ENCODE results near the gene EED. TPM values are rescaled to one million over a fixed set of nuclear protein-coding genes. Genes with fewer than 3 reads are reported as not detected.

EED gene
- total and polyA plus RNA-seq, 9 donors = 14.3 to 24.9 (median 20.0) TPM

DNA sequence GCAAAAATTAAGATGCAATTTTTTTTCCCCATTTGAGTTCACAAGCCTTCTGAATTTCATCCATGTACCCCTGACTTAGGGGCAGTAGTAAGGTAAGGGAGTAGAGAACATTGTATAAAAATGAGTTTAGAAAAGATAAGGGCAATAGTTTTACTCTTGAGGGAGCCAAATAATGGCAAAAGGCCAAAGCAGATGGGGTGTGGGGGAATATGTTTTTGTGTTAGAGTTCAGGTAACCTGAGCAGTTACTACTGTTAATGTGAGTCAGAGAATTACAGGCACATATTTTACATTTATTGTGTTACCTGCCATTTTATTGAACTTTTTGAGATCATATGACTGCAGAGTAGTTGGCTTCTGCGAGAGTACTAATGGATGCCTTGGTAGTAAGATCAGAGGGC is 3.1 kb downstream of the EED start:
- no peak overlapping the region for H3K4me3 ChIP-seq (ENCODE audit: low read length)
- peaks cover 2% of the 10 kb centered on the region for H3K4me1 ChIP-seq (ENCODE audit: control insufficient read depth, insufficient read depth, low read length)
- H3K27ac ChIP-seq (ENCODE audit: low read length) = no peak overlapping the region
- no peaks in the 10 kb centered on the region for H3K9me3 ChIP-seq (replicated peaks; ENCODE audit: control insufficient read depth, low read depth, low read length)
- H3K36me3 ChIP-seq (ENCODE audit: control insufficient read depth, insufficient read depth, low read length) = no peaks in the 10 kb centered on the region
- no peaks in the 10 kb centered on the region for H3K27me3 ChIP-seq (ENCODE audit: control insufficient read depth, insufficient read depth, low read length)
- DNase-seq = no peak
- WGBS (ENCODE audit: insufficient coverage) = no CpG with 5 or more reads among the region's 1 CpG

GRCh38 chr11:86248609-86249008 is 4.1 kb downstream of the EED start:
- Histone ChIP-seq H3K9me3 (replicated peaks; ENCODE audit: control insufficient read depth, low read depth, low read length) (no peaks in the 10 kb centered on the region), H3K27me3 (ENCODE audit: control insufficient read depth, insufficient read depth, low read length) (no peaks in the 10 kb centered on the region), H3K4me3 (ENCODE audit: low read length) (no peak overlapping the region), H3K27ac (ENCODE audit: low read length) (no peak overlapping the region), H3K4me1 (ENCODE audit: control insufficient read depth, insufficient read depth, low read length) (peaks cover 2% of the 10 kb centered on the region), H3K36me3 (ENCODE audit: control insufficient read depth, insufficient read depth, low read length) (no peaks in the 10 kb centered on the region)
- 83% methylated on average over 3 of the region's 4 CpGs for WGBS (ENCODE audit: insufficient coverage)
- no peak for DNase-seq

GRCh38 chr11:86249307-86250098 is 5.0 kb downstream of the EED start:
- Histone ChIP-seq H3K36me3 (ENCODE audit: control insufficient read depth, insufficient read depth, low read length) (no peaks in the 10 kb centered on the region), H3K4me1 (ENCODE audit: control insufficient read depth, insufficient read depth, low read length) (no peaks in the 10 kb centered on the region), H3K27me3 (ENCODE audit: control insufficient read depth, insufficient read depth, low read length) (no peaks in the 10 kb centered on the region), H3K4me3 (ENCODE audit: low read length) (no peak overlapping the region), H3K27ac (ENCODE audit: low read length) (no peak overlapping the region), H3K9me3 (replicated peaks; ENCODE audit: control insufficient read depth, low read depth, low read length) (no peaks in the 10 kb centered on the region)
- WGBS (ENCODE audit: insufficient coverage) = no CpG with 5 or more reads among the region's 3 CpGs
- no peak for DNase-seq

DNA sequence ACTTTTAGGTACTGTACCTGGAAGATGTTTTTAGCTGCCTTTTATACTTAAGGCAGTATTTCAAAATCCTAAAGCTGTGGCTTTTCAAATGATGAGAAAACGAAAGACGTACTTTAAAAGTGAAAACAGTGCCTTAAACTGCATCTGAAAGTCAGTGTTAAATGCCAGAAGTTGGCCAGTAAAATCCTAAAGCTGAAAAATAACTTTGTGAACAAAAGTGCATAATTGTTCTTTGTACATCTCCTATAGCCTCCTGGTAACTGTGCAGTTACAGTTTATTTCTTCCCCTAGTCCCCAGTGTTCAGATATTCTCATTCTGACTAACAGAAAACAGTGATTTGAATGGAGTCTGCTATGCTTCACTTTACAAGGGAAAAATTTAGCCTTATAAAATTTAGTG is 6.8 kb downstream of the EED start:
- Histone ChIP-seq H3K27ac (ENCODE audit: low read length) (no peak overlapping the region), H3K27me3 (ENCODE audit: control insufficient read depth, insufficient read depth, low read length) (no peaks in the 10 kb centered on the region), H3K4me1 (ENCODE audit: control insufficient read depth, insufficient read depth, low read length) (no peaks in the 10 kb centered on the region), H3K9me3 (replicated peaks; ENCODE audit: control insufficient read depth, low read depth, low read length) (no peaks in the 10 kb centered on the region), H3K36me3 (ENCODE audit: control insufficient read depth, insufficient read depth, low read length) (no peaks in the 10 kb centered on the region), H3K4me3 (ENCODE audit: low read length) (no peak overlapping the region)
- WGBS (ENCODE audit: insufficient coverage) = no CpG with 5 or more reads among the region's 2 CpGs
- no peak for DNase-seq

- DNase-seq = no peak
- Histone ChIP-seq H3K4me1 (ENCODE audit: control insufficient read depth, insufficient read depth, low read length) (no peaks in the 10 kb centered on the region), H3K9me3 (replicated peaks; ENCODE audit: control insufficient read depth, low read depth, low read length) (no peaks in the 10 kb centered on the region), H3K27me3 (ENCODE audit: control insufficient read depth, insufficient read depth, low read length) (no peaks in the 10 kb centered on the region), H3K36me3 (ENCODE audit: control insufficient read depth, insufficient read depth, low read length) (peaks cover 7% of the 10 kb centered on the region), H3K4me3 (ENCODE audit: low read length) (no peak overlapping the region), H3K27ac (ENCODE audit: low read length) (no peak overlapping the region)
- no CpG with 5 or more reads among the region's 1 CpG for WGBS (ENCODE audit: insufficient coverage)
Measured at GRCh38 chr11:86255896-86256295, 11.3 kb downstream of the EED start.

GRCh38 chr11:86256608-86257007 is 12.1 kb downstream of the EED start:
- 100% methylated on average over 1 of the region's 6 CpGs for WGBS (ENCODE audit: insufficient coverage)
- Histone ChIP-seq H3K27ac (ENCODE audit: low read length) (no peak overlapping the region), H3K9me3 (replicated peaks; ENCODE audit: control insufficient read depth, low read depth, low read length) (no peaks in the 10 kb centered on the region), H3K27me3 (ENCODE audit: control insufficient read depth, insufficient read depth, low read length) (no peaks in the 10 kb centered on the region), H3K4me3 (ENCODE audit: low read length) (no peak overlapping the region), H3K36me3 (ENCODE audit: control insufficient read depth, insufficient read depth, low read length) (peaks cover 14% of the 10 kb centered on the region), H3K4me1 (ENCODE audit: control insufficient read depth, insufficient read depth, low read length) (no peaks in the 10 kb centered on the region)
- DNase-seq = no peak

- Histone ChIP-seq H3K4me3 (ENCODE audit: low read length) (no peak overlapping the region), H3K27ac (ENCODE audit: low read length) (no peak overlapping the region), H3K4me1 (ENCODE audit: control insufficient read depth, insufficient read depth, low read length) (no peaks in the 10 kb centered on the region), H3K27me3 (ENCODE audit: control insufficient read depth, insufficient read depth, low read length) (no peaks in the 10 kb centered on the region), H3K36me3 (ENCODE audit: control insufficient read depth, insufficient read depth, low read length) (peaks cover 19% of the 10 kb centered on the region), H3K9me3 (replicated peaks; ENCODE audit: control insufficient read depth, low read depth, low read length) (no peaks in the 10 kb centered on the region)
- DNase-seq = no peak
Measured at GRCh38 chr11:86257446-86257845, 12.9 kb downstream of the EED start.

- Histone ChIP-seq H3K4me3 (ENCODE audit: low read length) (no peak overlapping the region), H3K4me1 (ENCODE audit: control insufficient read depth, insufficient read depth, low read length) (no peaks in the 10 kb centered on the region), H3K27me3 (ENCODE audit: control insufficient read depth, insufficient read depth, low read length) (no peaks in the 10 kb centered on the region), H3K36me3 (ENCODE audit: control insufficient read depth, insufficient read depth, low read length) (peaks cover 23% of the 10 kb centered on the region), H3K9me3 (replicated peaks; ENCODE audit: control insufficient read depth, low read depth, low read length) (no peaks in the 10 kb centered on the region), H3K27ac (ENCODE audit: low read length) (no peak overlapping the region)
- no peak for DNase-seq
- WGBS (ENCODE audit: insufficient coverage) = no CpG with 5 or more reads among the region's 1 CpG
Measured at GRCh38 chr11:86259730-86260129, 15.2 kb downstream of the EED start.

DNA sequence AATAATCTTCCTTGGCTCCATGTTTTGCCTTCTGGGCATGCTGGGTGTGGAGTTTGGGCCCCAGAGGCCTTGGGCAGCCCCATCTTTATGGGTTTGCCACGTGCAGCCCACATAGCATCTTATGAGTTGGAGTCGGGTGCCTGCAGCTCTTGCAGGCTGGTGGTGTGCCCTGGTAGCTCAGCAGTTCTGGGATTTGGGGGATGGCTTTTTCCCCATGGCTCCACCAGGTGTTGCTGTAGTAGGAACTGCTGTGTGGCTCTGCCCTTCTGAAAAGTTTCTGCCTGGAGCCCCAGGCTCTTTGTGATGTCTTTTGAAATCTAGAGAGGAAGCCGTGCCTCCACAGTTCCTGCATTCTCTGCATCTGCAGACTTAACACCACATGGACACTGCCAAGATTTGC is 16.8 kb downstream of the EED start:
- H3K4me3 ChIP-seq (ENCODE audit: low read length) = no peak overlapping the region
- H3K36me3 ChIP-seq (ENCODE audit: control insufficient read depth, insufficient read depth, low read length) = peaks cover 23% of the 10 kb centered on the region
- H3K9me3 ChIP-seq (replicated peaks; ENCODE audit: control insufficient read depth, low read depth, low read length) = no peaks in the 10 kb centered on the region
- H3K27me3 ChIP-seq (ENCODE audit: control insufficient read depth, insufficient read depth, low read length) = no peaks in the 10 kb centered on the region
- no peak for DNase-seq
- no CpG with 5 or more reads among the region's 3 CpGs for WGBS (ENCODE audit: insufficient coverage)
- no peak overlapping the region for H3K27ac ChIP-seq (ENCODE audit: low read length)
- no peaks in the 10 kb centered on the region for H3K4me1 ChIP-seq (ENCODE audit: control insufficient read depth, insufficient read depth, low read length)

GRCh38 chr11:86262387-86262786 is 17.8 kb downstream of the EED start:
- Histone ChIP-seq H3K27me3 (ENCODE audit: control insufficient read depth, insufficient read depth, low read length) (no peaks in the 10 kb centered on the region), H3K4me1 (ENCODE audit: control insufficient read depth, insufficient read depth, low read length) (no peaks in the 10 kb centered on the region), H3K36me3 (ENCODE audit: control insufficient read depth, insufficient read depth, low read length) (peaks cover 19% of the 10 kb centered on the region), H3K4me3 (ENCODE audit: low read length) (no peak overlapping the region), H3K9me3 (replicated peaks; ENCODE audit: control insufficient read depth, low read depth, low read length) (no peaks in the 10 kb centered on the region), H3K27ac (ENCODE audit: low read length) (no peak overlapping the region)
- DNase-seq = no peak
- WGBS (ENCODE audit: insufficient coverage) = 100% methylated on average over 3 of the region's 6 CpGs

GRCh38 chr11:86264649-86265048 is 20.1 kb downstream of the EED start:
- Histone ChIP-seq H3K4me1 (ENCODE audit: control insufficient read depth, insufficient read depth, low read length) (no peaks in the 10 kb centered on the region), H3K4me3 (ENCODE audit: low read length) (no peak overlapping the region), H3K27ac (ENCODE audit: low read length) (no peak overlapping the region), H3K36me3 (ENCODE audit: control insufficient read depth, insufficient read depth, low read length) (peaks cover 17% of the 10 kb centered on the region), H3K27me3 (ENCODE audit: control insufficient read depth, insufficient read depth, low read length) (no peaks in the 10 kb centered on the region), H3K9me3 (replicated peaks; ENCODE audit: control insufficient read depth, low read depth, low read length) (no peaks in the 10 kb centered on the region)
- DNase-seq = no peak
- no CpG with 5 or more reads among the region's 2 CpGs for WGBS (ENCODE audit: insufficient coverage)
